ENCODE measurements around the gene FLAD1.

FLAD1 gene

GRCh38 chr1:154982897-154983648 lies at the start of gene FLAD1:
Gene FLAD1 (plus strand): TSS chr1:154983344. CDS start chr1:154983695, 351 bp downstream.
- DNase-seq (ENCODE audit: low read depth), result peak; percentile 100

DNA sequence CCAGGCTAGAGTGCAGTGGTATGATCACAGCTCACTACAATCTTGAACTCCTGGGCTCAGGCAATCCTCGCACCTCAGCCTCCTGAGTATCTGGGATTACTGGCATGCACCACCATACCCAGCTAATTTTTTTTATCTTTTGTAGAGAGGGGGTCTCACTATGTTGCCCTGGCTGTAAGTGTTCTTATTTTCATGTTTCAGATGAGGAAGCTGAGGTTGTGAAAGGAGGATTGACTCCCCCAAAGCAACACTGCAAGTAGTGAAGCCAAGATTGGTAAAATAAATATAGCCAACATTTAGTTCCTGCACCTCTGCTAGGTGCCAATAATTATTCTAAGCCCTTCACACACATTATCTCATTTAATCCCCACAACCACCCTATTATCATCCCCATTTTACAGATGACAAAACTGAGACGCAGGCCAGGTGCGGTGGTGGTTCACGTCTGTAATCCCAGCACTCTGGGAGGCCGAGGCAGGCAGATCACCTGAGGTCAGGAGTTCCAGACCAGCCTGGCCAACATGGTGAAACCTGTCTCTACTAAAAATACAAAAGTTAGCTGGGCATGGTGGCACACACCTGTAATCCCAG lies 48.7 kb upstream of the FLAD1 start:
- DNase-seq (ENCODE audit: low read depth), result no peak

GRCh38 chr1:154935749-154936554 lies 47.2 kb upstream of the FLAD1 start:
- no peak for DNase-seq (ENCODE audit: low read depth)

GRCh38 chr1:154936555-154937084 lies 46.5 kb upstream of the FLAD1 start, which contains the start of gene PMVK:
Gene PMVK (minus strand): TSS chr1:154936719. CDS start chr1:154936685, 34 bp downstream.
- DNase-seq (ENCODE audit: low read depth), result peak; percentile 95

DNA sequence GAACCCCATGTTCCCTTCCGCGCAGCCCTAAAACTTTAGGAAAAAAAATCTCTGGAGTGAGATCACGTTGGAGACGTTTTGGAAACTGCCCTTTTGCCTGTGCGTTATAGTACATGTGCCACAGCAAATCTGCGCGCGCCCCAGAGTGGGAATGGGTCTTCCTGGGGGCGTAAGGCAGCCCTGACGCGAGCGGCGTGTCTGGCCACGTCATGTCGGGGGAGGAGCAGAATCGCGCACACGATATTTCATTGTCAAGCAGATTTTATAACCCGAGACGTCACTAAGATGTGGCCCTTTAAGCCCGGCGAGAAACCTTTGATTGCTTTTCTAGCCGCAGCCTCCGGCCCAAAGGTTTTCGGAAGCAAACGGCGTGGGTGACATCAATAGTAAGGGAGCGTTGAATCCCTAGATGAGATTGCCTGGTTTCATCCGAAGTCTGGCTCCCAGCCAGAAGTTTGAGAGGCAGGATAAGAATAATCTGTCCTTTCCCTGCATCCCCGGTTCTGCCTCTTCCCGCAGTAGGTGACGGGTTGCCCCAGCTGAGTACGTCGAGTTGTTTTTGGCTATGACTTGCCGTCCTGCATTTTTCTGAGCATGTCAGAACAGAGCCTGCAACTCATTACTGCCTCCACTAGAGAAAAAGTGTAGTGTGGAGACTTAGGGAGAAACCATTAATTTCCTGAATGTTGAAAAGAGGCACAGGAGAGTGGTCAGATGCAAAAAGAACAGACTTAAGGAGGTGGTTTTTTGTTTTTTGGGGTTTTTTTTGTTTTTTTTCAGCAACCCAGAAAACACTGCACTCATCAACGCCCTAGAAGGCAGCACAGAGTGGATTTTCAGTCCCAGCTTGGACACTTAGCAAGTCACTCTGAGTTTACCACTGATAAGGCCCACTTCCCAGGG lies 45.8 kb upstream of the FLAD1 start:
- peak; percentile 93 for DNase-seq (ENCODE audit: low read depth)

DNA sequence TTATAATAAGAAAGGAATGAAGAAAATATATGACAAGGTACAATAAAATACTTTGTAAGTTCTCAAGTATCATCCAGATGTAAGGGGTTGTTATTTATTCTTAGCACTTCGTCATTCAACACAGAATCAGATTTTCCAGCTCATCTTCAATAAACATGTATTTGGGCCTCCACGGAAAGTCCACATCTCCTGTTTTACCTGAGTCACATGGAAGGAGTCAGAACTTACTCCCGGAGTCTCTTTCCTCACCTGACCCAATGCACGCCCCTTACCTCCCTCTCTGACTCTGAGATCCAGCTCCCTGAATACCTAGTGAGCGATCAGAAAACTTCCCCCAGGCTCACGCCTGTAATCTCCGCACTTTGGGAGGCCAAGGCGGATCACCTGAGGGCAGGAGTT lies 45.2 kb upstream of the FLAD1 start:
- no peak for DNase-seq (ENCODE audit: low read depth)

GRCh38 chr1:154938604-154939399 lies 44.3 kb upstream of the FLAD1 start:
- DNase-seq (ENCODE audit: low read depth), result no peak

- DNase-seq (ENCODE audit: low read depth), result no peak
These were observed 43.0 kb upstream of the FLAD1 start for GRCh38 chr1:154940213-154940560.

GRCh38 chr1:154940651-154941194 lies 42.4 kb upstream of the FLAD1 start:
- no peak for DNase-seq (ENCODE audit: low read depth)

GRCh38 chr1:154941333-154942013 lies 41.7 kb upstream of the FLAD1 start:
- peak; percentile 18 for DNase-seq (ENCODE audit: low read depth)

DNA sequence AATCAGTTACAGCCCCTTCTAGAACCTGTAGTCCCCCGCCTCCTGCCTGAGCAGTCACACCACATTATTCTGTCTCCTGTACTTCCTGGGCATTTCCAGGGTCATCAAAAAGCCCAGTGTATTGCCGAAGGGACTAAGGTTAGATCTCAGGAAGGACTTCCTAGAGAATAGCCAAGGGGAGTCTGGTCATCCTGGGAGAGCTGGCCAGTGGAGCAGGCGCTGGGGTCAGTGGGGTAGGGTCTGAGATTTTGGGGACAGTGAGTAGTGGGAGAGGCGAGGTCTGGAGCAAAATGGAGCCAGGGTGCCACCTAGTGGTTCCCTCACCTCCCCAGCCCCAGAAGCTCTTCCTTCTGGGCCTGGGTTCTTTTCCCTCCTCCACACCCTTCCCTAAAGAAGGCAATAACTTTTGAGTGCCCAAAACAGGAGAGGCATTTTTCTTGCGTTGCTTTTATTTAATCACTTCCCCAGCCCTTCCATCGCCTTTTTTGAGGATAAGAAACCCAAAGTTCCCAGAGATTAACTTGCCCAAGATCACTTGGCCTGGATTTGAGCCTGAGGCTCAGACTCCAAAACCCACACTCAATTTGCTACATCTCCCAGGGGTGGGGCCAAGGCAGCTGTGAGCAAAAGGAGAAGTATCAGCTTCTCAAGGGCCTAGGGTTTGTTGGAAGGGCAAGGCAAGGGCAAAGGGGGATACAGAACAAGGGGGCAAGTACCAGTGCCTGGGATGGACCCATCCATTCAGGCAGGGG lies 39.3 kb upstream of the FLAD1 start:
- DNase-seq (ENCODE audit: low read depth), result peak; percentile 14

GRCh38 chr1:154944401-154945159 lies 38.6 kb upstream of the FLAD1 start:
- DNase-seq (ENCODE audit: low read depth), result no peak

- no peak for DNase-seq (ENCODE audit: low read depth)
These were observed 37.8 kb upstream of the FLAD1 start for GRCh38 chr1:154945160-154945961.

GRCh38 chr1:154945962-154946850 lies 36.9 kb upstream of the FLAD1 start:
- no peak for DNase-seq (ENCODE audit: low read depth)

- no peak for DNase-seq (ENCODE audit: low read depth)
These were observed 35.1 kb upstream of the FLAD1 start for GRCh38 chr1:154948079-154948478.

- DNase-seq (ENCODE audit: low read depth), result peak; percentile 26
These were observed 31.1 kb upstream of the FLAD1 start for GRCh38 chr1:154951901-154952657.
